OCI-LY7 (cell line): ENCODE data around the gene GPR61. TPM values are rescaled to one million over a fixed set of nuclear protein-coding genes. Genes with fewer than 3 reads are reported as not detected.

ENCODE experiments used
- BruUV-seq: library from RNA; stranded (reverse); fragments of 400-500 nt; replicated peaks from 2 replicates; lab custom pipeline; 2021; lab: Mats Ljungman, UMichigan
- CTCF ChIA-PET: fragments of 300-600 bp; sonication (Branson Sonifier 250); formaldehyde crosslinking; loops from one replicate; lab custom pipeline; 2022; ENCODE audit warnings: antibody characterized with exemption; ENCODE audit not compliant: unreplicated experiment; lab: Charles Lee
- POLR2A ChIA-PET: fragments of 300-600 bp; sonication (Branson Sonifier 250); formaldehyde crosslinking; loops from one replicate; lab custom pipeline; 2022; ENCODE audit warnings: antibody characterized with exemption; lab: Charles Lee
- DNase-seq: peaks from one replicate; pipeline ENCODE4 v3.0.0-alpha.2; 2015; ENCODE audit warnings: low spot score
- H2AFZ ChIP-seq: fragments of 200-600 bp; sonication (generic), shearing (Covaris generic); 2 replicates; pipeline ENCODE4 v1.6.1; 2014; ENCODE audit warnings: mild to moderate bottlenecking, antibody characterized with exemption, low read length, moderate library complexity
- H3K27ac ChIP-seq: fragments of 200-600 bp; sonication (generic); 2 replicates; pipeline ENCODE4 v1.5.1; 2014; ENCODE audit warnings: mixed run types, low read depth, mild to moderate bottlenecking, moderate library complexity, low read length, inconsistent platforms; ENCODE audit not compliant: poor library complexity, severe bottlenecking
- H3K36me3 ChIP-seq: fragments of 200-600 bp; sonication (generic); 2 replicates; pipeline ENCODE4 v1.6.1; 2014; ENCODE audit warnings: mild to moderate bottlenecking, antibody characterized with exemption, low read length, moderate library complexity, mixed read lengths; ENCODE audit not compliant: insufficient read depth
- H3K4me1 ChIP-seq: fragments of 200-600 bp; sonication (generic); 2 replicates; pipeline ENCODE4 v1.5.1; 2014; ENCODE audit warnings: mild to moderate bottlenecking, low read length; ENCODE audit not compliant: insufficient read depth, poor library complexity, severe bottlenecking
- H3K4me2 ChIP-seq: fragments of 200-600 bp; sonication (generic); 2 replicates; pipeline ENCODE4 v1.6.1; 2014; ENCODE audit warnings: mild to moderate bottlenecking, low read length
- H3K4me3 ChIP-seq: fragments of 200-600 bp; sonication (generic); 2 replicates; pipeline ENCODE4 v1.5.1; 2014; ENCODE audit warnings: mild to moderate bottlenecking, low read depth, low read length; ENCODE audit not compliant: poor library complexity, severe bottlenecking
- H3K79me2 ChIP-seq: fragments of 200-600 bp; sonication (generic); 2 replicates; pipeline ENCODE4 v1.6.1; 2016; ENCODE audit warnings: low read depth, mild to moderate bottlenecking, low read length, moderate library complexity, mixed read lengths; ENCODE audit not compliant: insufficient read depth
- H3K9me2 ChIP-seq: fragments of 200-600 bp; sonication (generic); 2 replicates; pipeline ENCODE4 v1.6.1; 2016; ENCODE audit warnings: mild to moderate bottlenecking, low read length, mixed read lengths; ENCODE audit not compliant: insufficient read depth
- H3K9me3 ChIP-seq: fragments of 200-600 bp; sonication (generic); 2 replicates; pipeline ENCODE4 v1.6.1; 2014; ENCODE audit warnings: mild to moderate bottlenecking, mixed run types, low read length, mixed read lengths
- H4K20me1 ChIP-seq: fragments of 200-600 bp; sonication (generic); 2 replicates; pipeline ENCODE4 v1.6.1; 2014; ENCODE audit warnings: mild to moderate bottlenecking, antibody characterized with exemption, low read length, moderate library complexity, mixed read lengths; ENCODE audit not compliant: insufficient read depth
- CTCF ChIP-seq: fragments of 200-600 bp; sonication (generic); conservative IDR thresholded peaks from 2 replicates; pipeline ENCODE4 v1.5.1; 2014; ENCODE audit warnings: mild to moderate bottlenecking, antibody characterized with exemption, low read length, moderate library complexity, mixed read lengths
- EZH2phosphoT487 ChIP-seq: fragments of 200-600 bp; sonication (generic); IDR thresholded peaks from 2 replicates; pipeline ENCODE4 v1.6.1; 2018; ENCODE audit warnings: low read depth, borderline replicate concordance, mild to moderate bottlenecking, mixed run types, antibody characterized with exemption, low read length, moderate library complexity, mixed read lengths
- intact Hi-C: fragments of 100-400 bp; cut with micrococcal nuclease; formaldehyde crosslinking; loops from one replicate; pipeline ENCODE4 v1.10.0; 2022; ENCODE audit not compliant: unreplicated experiment
- total RNA-seq, 2 experiments: library from RNA; depleted of rRNA in 1 of 2; stranded (reverse); fragments of >200 nt in 1 of 2; shearing (Covaris generic) in 1 of 2; gene quantifications; 2 replicates each; pipeline ENCODE4 v1.2.3, GENCODE V29; 2014 to 2022

The GPR61 gene
- total RNA-seq, 2 experiments from 2014 or later = not detected

- CTCF ChIA-PET = interaction anchor here (2.0 to 2.2 kb wide), 2 partner anchors 15 to 38 kb away, joined by 9 to 35 read pairs; partner anchors contain the start of gene CYB561D1
- Histone ChIP-seq H3K4me3 (no peak overlapping the region), H3K4me1 (peaks cover 6% of the 10 kb centered on the region), H3K4me2 (no peak overlapping the region), H3K36me3 (no peaks in the 10 kb centered on the region), H2AFZ (0 out of 2 replicates have a peak overlapping the region, but pooled peaks have one; percentile 100), H3K79me2 (no peaks in the 10 kb centered on the region), H4K20me1 (no peaks in the 10 kb centered on the region), H3K9me3 (no peaks in the 10 kb centered on the region), H3K9me2 (no peaks in the 10 kb centered on the region), H3K27ac (no peak overlapping the region)
- POLR2A ChIA-PET = interaction anchor here (0.6 to 1.2 kb wide), 7 partner anchors 8 to 105 kb away, joined by 3 to 5 read pairs (median 4); partner anchors contain the start of gene PSMA5
- DNase-seq = no peak
- TF ChIP-seq CTCF (no peak), EZH2phosphoT487 (no peak)
- BruUV-seq = no TSS peak
- intact Hi-C loops = no loop called here
Observed at GRCh38 chr1:109531380-109531779, 8.3 kb upstream of the GPR61 start.

- no peak for DNase-seq
- intact Hi-C loops = loop anchor here (1.0 to 2.0 kb wide), 7 partner anchors 34 to 331 kb away; partner anchors contain the start of gene PSMA5
Observed at GRCh38 chr1:109531826-109532364, 7.8 kb upstream of the GPR61 start.

More at GRCh38 chr1:109531826-109532364, 7.8 kb upstream of the GPR61 start:
- no peaks in the 10 kb centered on the region for H4K20me1 ChIP-seq
- no peaks in the 10 kb centered on the region for H3K79me2 ChIP-seq
- no peaks in the 10 kb centered on the region for H3K9me3 ChIP-seq
- H3K9me2 ChIP-seq = no peaks in the 10 kb centered on the region
- H3K27ac ChIP-seq = no peak overlapping the region
- H3K4me1 ChIP-seq = peaks cover 6% of the 10 kb centered on the region
- peak overlapping the region; percentile 95 for H3K4me2 ChIP-seq
- no TSS peak for BruUV-seq
- POLR2A ChIA-PET = interaction anchor here (0.6 to 1.3 kb wide), 11 partner anchors 9 to 133 kb away, joined by 3 to 5 read pairs (median 4); partner anchors contain the start of genes ATXN7L2, PSMA5 and SORT1
- CTCF ChIA-PET = interaction anchor here (0.7 to 2.2 kb wide), 13 partner anchors 13 to 278 kb away, joined by 3 to 35 read pairs (median 4); partner anchors contain the start of genes AMIGO1, CYB561D1 and GNAI3
- H3K36me3 ChIP-seq = no peaks in the 10 kb centered on the region
- H2AFZ ChIP-seq = peak overlapping the region; percentile 100; the same call in 1 of the 2 replicates
- TF ChIP-seq CTCF (no peak), EZH2phosphoT487 (no peak)
- H3K4me3 ChIP-seq = no peak overlapping the region
